Heart left ventricle (tissue), 16 donors: ENCODE measurements around the gene UCP1. TPM values are rescaled to one million over a fixed set of nuclear protein-coding genes. Genes with fewer than 3 reads are reported as not detected.
A peak's percentile ranks its signal among the peaks of the same experiment; 100 is the strongest.
"Not testable (repeated sequence)": the region's sequence is repeated elsewhere in the genome, so short reads cannot be mapped to it uniquely, and the experiment has no call there.

Source experiments
- ATAC-seq, 4 donors: fragments of 200-7000 bp; cut with Tn5 transposase; one replicate each; pipeline ENCODE4 v1.9.1; 2020 to 2022; ENCODE audit warnings: moderate library complexity in 4 of 4, mild to moderate bottlenecking in 3 of 4, moderate number of reproducible peaks in 1 of 4
- DNase-seq, 5 donors: peaks; one replicate each; pipeline ENCODE4 v3.0.0-alpha.2; 2020
- H3K27ac ChIP-seq, 12 donors: fragments of 200-600 bp; sonication (generic) in 4 of 12; one replicate each; pipeline versions ENCODE4 v1.5.0 to v1.8.0; 2016 to 2022; ENCODE audit warnings: mild to moderate bottlenecking in 2 of 12
- H3K27me3 ChIP-seq, 9 donors: fragments of 200-600 bp; sonication (generic) in 2 of 9; one replicate each; pipeline versions ENCODE4 v1.5.1 to v1.8.0; 2016 to 2022; ENCODE audit warnings: mild to moderate bottlenecking in 3 of 9
- H3K36me3 ChIP-seq, 9 donors: fragments of 200-600 bp; sonication (generic) in 2 of 9; one replicate each; pipeline versions ENCODE4 v1.5.0 to v1.8.0; 2018 to 2022; ENCODE audit warnings: mild to moderate bottlenecking in 2 of 9
- H3K4me1 ChIP-seq, 12 donors: fragments of 200-600 bp; sonication (generic) in 4 of 12; one replicate each; pipeline versions ENCODE4 v1.5.0 to v1.8.0; 2016 to 2022; ENCODE audit warnings: mild to moderate bottlenecking in 3 of 12
- H3K4me3 ChIP-seq, 12 donors: fragments of 200-600 bp; sonication (generic) in 4 of 12; one replicate each; pipeline versions ENCODE4 v1.5.0 to v1.8.0; 2017 to 2022; ENCODE audit warnings: mild to moderate bottlenecking in 9 of 12, moderate library complexity in 4 of 12
- H3K9me3 ChIP-seq, 12 donors: fragments of 200-600 bp; sonication (generic) in 4 of 12; one replicate each; pipeline versions ENCODE4 v1.5.0 to v1.8.0; 2016 to 2022; ENCODE audit warnings: mild to moderate bottlenecking in 1 of 12
- CTCF ChIP-seq, 12 donors: fragments of 200-600 bp; sonication (generic) in 4 of 12; IDR thresholded peaks; one replicate each; pipeline versions ENCODE4 v1.5.0 to v1.8.0; 2018 to 2022; ENCODE audit warnings: antibody characterized with exemption in 12 of 12, mild to moderate bottlenecking in 5 of 12
- POLR2A ChIP-seq, 2 donors: fragments of 450-650 bp; IDR thresholded peaks; one replicate each; pipeline ENCODE4 v1.6.1; 2017; ENCODE audit warnings: antibody characterized with exemption in 2 of 2, mild to moderate bottlenecking in 2 of 2, moderate library complexity in 2 of 2
- WGBS, 4 donors: extraction: QIAGEN DNeasy Blood & Tissue Kit in 2 of 4; methylation state at CpG; one replicate each; pipeline versions ENCODE4 v1.1.5 to v1.1.7; 2013 to 2018; 5-methylcytosine and 5-hydroxymethylcytosine counted together
- intact Hi-C, 10 donors: fragments of 100-400 bp; cut with DNase I; formaldehyde crosslinking; loops; one replicate each; pipeline versions ENCODE4 v1.11.1 to v1.14.2; 2022
- polyA plus RNA-seq, 2 donors: library from polyadenylated mRNA; stranded (reverse); fragments of 200-250 nt; gene quantifications; one replicate each; pipeline ENCODE4 v1.2.3, GENCODE V29; 2013
- total RNA-seq, 9 donors: library from RNA; depleted of rRNA in 2 of 9; stranded (reverse); fragments of >200 nt in 2 of 9; fragmentation: NEBNext Ultra II Directional in 3 of 9; extraction: Animal tissue kit (Norgen Biotek cat#: 25700) in 3 of 9; gene quantifications; one replicate each; pipeline versions ENCODE4 v1.1.0 to v1.2.4, GENCODE V29; 2016 to 2023
- donor health status: ischemic (EF 13 %, LVEDD 7.1; RV severe dilation, severe dysfunction).
- donor health status: healthy with polysubstance abuse.
- donor health status: DM: no; HTN: yes; CAD: no.
- donor health status: DM: no; HTN: no; CAD: no.
- donor health status: ischemic (EF 25% LVEDD 6.9; RV normal size, moderate dysfunction).
- donor health status: ischemic (EF 25% LVEDD 5.7; RV mildly dilated, moderate dysfunction).
- donor health status: healthy.
- donor health status: DM: yes; HTN: yes; CAD: no.
- donor health status: ischemic (EF 35%, LVEDD 5.7; RV mildly dilated, moderate dysfunction).
- donor health status: nonischemic (EF 11% LVEDD 7.7; RV severe dilation, severe dysfunction).
- donor health status: DM: yes; HTN: yes; CAD: no.
- donor health status: PGD.
- donor health status: ischemic (EF 29% LVEDD 5.4; RV normal size, mild dysfunction).
- donor health status: nonischemic (EF 23%, LVEDD 6.1; RV moderate dilation, normal function).

Gene UCP1
- total and polyA plus RNA-seq, 11 donors, result 0.14 TPM; not detected in 10

- no peaks in the 10 kb centered on the region for H3K9me3 ChIP-seq
Observed at GRCh38 chr4:140523857-140524742, 44.7 kb downstream of the UCP1 start, which contains the start of gene ELMOD2. Gene ELMOD2 (plus strand): TSS chr4:140524168. CDS start chr4:140525429, 1,261 bp downstream.

GRCh38 chr4:140523370-140523856 lies 45.3 kb downstream of the UCP1 start:
- no peaks in the 10 kb centered on the region for H3K27me3 ChIP-seq
- ATAC-seq, result peak in 1 of 4 donors; percentile 1
- no peaks in the 10 kb centered on the region for H3K9me3 ChIP-seq
- H3K4me3 ChIP-seq, result peak overlapping the region in 11 of 12 donors; percentile 26 to 99 (median 84)
- DNase-seq, result no peak
- peaks cover 0 to 15% (median 8%) of the 10 kb centered on the region in 9 donors for H3K36me3 ChIP-seq
- TF ChIP-seq CTCF (IDR thresholded peaks at IDR 0.05) (no peak), POLR2A (IDR thresholded peaks at IDR 0.05) (no peak)
- intact Hi-C loops, result loop anchor here (5.0 to 10.0 kb wide), 9 partner anchors 79 to 331 kb away; partner anchors contain the start of genes SCOC (in 3 of the 10) and CLGN (in 2 of the 10)
- H3K27ac ChIP-seq, result peak overlapping the region in 10 of 12 donors; percentile 31 to 92 (median 85)
- 17 to 25% (median 23%) methylated on average over 8 of the region's 8 CpGs for WGBS, 4 donors
- peaks cover 0 to 32% (median 12%) of the 10 kb centered on the region in 12 donors for H3K4me1 ChIP-seq

More at GRCh38 chr4:140523857-140524742, 44.7 kb downstream of the UCP1 start, which contains the start of gene ELMOD2:
- peak; percentile 100 for ATAC-seq
- Histone ChIP-seq H3K4me3 (peak within 1 kb of the TSS; percentile 59 to 99 (median 83)), H3K27me3 (no peaks in the 10 kb centered on the region), H3K27ac (peak within 1 kb of the TSS; percentile 27 to 92 (median 85)), H3K4me1 (peaks cover 0 to 34% (median 13%) of the 10 kb centered on the region in 12 donors), H3K36me3 (peaks cover 0 to 18% (median 8%) of the 10 kb centered on the region in 9 donors)
- DNase-seq, result peak; percentile 99 to 100 (median 99)
- TF ChIP-seq CTCF (IDR thresholded peaks at IDR 0.05) (peak; percentile 86 to 99 (median 96)), POLR2A (IDR thresholded peaks at IDR 0.05) (peak in 1 of 2 donors; percentile 81)
- WGBS, 4 donors, result 0 to 1% (median 1%) methylated on average over 49 to 77 of the region's 77 CpGs
- intact Hi-C loops, result loop anchor here (2.0 to 10.0 kb wide), 12 partner anchors 78 to 331 kb away; partner anchors contain the start of genes CLGN (in 3 of the 10) and SCOC (in 3 of the 10)

- intact Hi-C loops, result no loop called here
- Histone ChIP-seq H3K4me1 (no peaks in the 10 kb centered on the region), H3K36me3 (no peaks in the 10 kb centered on the region), H3K27me3 (peaks cover 0 to 3% (median 0%) of the 10 kb centered on the region in 9 donors), H3K9me3 (no peaks in the 10 kb centered on the region), H3K27ac (no peak overlapping the region), H3K4me3 (no peak overlapping the region)
- WGBS, 4 donors, result 7 to 54% (median 50%) methylated on average over 1 of the region's 1 CpG
- TF ChIP-seq CTCF (IDR thresholded peaks at IDR 0.05) (no peak), POLR2A (IDR thresholded peaks at IDR 0.05) (no peak)
- DNase-seq, result no peak
- no peak for ATAC-seq
Observed at GRCh38 chr4:140515423-140515822, 53.3 kb downstream of the UCP1 start.

- WGBS, 4 donors, result 94 to 99% (median 94%) methylated on average over 5 of the region's 5 CpGs
- DNase-seq, H3K4me1 ChIP-seq, ATAC-seq, H3K9me3 ChIP-seq, intact Hi-C loops, H3K27ac ChIP-seq, H3K36me3 ChIP-seq, H3K4me3 ChIP-seq, H3K27me3 ChIP-seq: not testable (repeated sequence)
Observed at GRCh38 chr4:140513765-140514164, 55.0 kb downstream of the UCP1 start.

Other genes with a start within 250 kb of the UCP1 start
- 10 to 100 TPM; 61.0 to 80.9 (median 70.3) TPM for gene SCOC, start 195.3 kb downstream of the UCP1 start, total RNA-seq
- 10 to 100 TPM; 49.1 to 87.1 TPM for gene SCOC, start 195.3 kb downstream of the UCP1 start, polyA plus RNA-seq
- 10 to 100 TPM; 52.6 to 86.4 (median 62.7) TPM for gene CLGN, start 141.3 kb downstream of the UCP1 start, total RNA-seq
- gene CLGN, start 141.3 kb downstream of the UCP1 start, polyA plus RNA-seq, result 10 to 100 TPM; 29.0 to 41.6 TPM
- not detected for gene MGAT4D, start 70.7 kb downstream of the UCP1 start, total RNA-seq
- gene MGAT4D, start 70.7 kb downstream of the UCP1 start, polyA plus RNA-seq, result not detected
- 10 to 100 TPM; 11.5 to 22.3 (median 16.5) TPM for gene ELMOD2, start 44.8 kb downstream of the UCP1 start, total RNA-seq
- gene ELMOD2, start 44.8 kb downstream of the UCP1 start, polyA plus RNA-seq, result 1 to 10 TPM; 8.2 to 8.3 TPM
- gene TBC1D9, start 187.4 kb upstream of the UCP1 start, total RNA-seq, result 10 to 100 TPM in 8 of 9 donors, 1 to 10 TPM in 1; 8.5 to 26.5 (median 15.0) TPM
- 10 to 100 TPM in 1 of 2 donors, 1 to 10 TPM in 1; 4.6 to 10.1 TPM for gene TBC1D9, start 187.4 kb upstream of the UCP1 start, polyA plus RNA-seq